Measurements from ENCODE around the gene NBPF11.
"Not testable (repeated sequence)": the region's sequence is repeated elsewhere in the genome, so short reads cannot be mapped to it uniquely, and the experiment has no call there.

DNA sequence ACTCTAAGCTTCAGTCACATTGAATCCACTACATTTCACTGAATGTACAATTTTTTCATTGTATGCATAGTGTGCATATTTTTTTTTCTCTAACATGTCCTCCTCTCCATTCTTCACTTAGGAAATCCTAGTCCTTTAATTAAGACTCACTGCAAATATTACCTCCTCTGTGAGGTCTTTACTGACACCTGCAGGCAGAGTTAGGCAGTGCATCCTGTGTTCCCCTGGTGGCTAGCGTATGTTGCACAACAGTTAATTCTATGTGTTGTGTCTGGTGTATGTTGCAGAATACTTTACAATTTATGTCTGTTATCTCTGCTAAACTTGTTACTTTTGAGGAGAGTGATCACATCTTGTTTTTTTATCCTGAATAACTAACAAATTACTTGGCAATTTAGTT lies 70.9 kb downstream of the NBPF11 start:
- TF ChIP-seq, protein P1, sequence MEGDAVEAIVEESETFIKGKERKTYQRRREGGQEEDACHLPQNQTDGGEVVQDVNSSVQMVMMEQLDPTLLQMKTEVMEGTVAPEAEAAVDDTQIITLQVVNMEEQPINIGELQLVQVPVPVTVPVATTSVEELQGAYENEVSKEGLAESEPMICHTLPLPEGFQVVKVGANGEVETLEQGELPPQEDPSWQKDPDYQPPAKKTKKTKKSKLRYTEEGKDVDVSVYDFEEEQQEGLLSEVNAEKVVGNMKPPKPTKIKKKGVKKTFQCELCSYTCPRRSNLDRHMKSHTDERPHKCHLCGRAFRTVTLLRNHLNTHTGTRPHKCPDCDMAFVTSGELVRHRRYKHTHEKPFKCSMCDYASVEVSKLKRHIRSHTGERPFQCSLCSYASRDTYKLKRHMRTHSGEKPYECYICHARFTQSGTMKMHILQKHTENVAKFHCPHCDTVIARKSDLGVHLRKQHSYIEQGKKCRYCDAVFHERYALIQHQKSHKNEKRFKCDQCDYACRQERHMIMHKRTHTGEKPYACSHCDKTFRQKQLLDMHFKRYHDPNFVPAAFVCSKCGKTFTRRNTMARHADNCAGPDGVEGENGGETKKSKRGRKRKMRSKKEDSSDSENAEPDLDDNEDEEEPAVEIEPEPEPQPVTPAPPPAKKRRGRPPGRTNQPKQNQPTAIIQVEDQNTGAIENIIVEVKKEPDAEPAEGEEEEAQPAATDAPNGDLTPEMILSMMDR (IDR thresholded peaks at IDR 0.05; ENCODE audit: low read depth, low read length) = not testable (repeated sequence)
- not testable (repeated sequence) for TF ChIP-seq MYC (IDR thresholded peaks at IDR 0.05; ENCODE audit: low read depth, low read length); MAX (IDR thresholded peaks at IDR 0.05; ENCODE audit: low read depth, low read length); POLR2A (IDR thresholded peaks at IDR 0.05; ENCODE audit: extremely low read depth, insufficient read length)

Data from NB4 (cell line).